ENCODE results near the gene FCHSD1.

Gene FCHSD1

DNA sequence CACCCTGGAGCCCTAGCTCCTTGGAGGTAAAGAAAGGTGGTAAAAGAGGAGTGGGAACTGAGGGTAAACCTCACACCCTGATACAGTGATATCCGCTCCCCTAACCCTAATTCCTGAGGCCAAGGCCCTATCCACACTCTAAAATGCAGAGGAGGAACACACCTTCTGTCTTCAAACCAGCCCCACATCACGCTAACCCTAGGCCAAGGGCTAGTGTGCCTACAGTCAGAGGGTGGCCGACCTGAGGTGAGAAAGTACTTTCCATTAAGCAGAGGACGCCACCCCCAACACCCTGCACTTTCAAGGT is 15.2 kb downstream of the FCHSD1 start:
- Histone ChIP-seq H3K27me3 (ENCODE audit: control insufficient read depth in 1 of 2, insufficient read depth in 2 of 2, low read length in 2 of 2) (no peaks in the 10 kb centered on the region), H3K9me3 (ENCODE audit: control insufficient read depth in 1 of 2, low read length in 2 of 2) (no peaks in the 10 kb centered on the region), H3K27ac (ENCODE audit: low read depth, low read length) (no peak overlapping the region), H3K36me3 (ENCODE audit: control insufficient read depth in 1 of 2, insufficient read depth in 2 of 2, low read length in 2 of 2) (peaks cover 0 to 8% of the 10 kb centered on the region in 2 donors), H3K4me1 (ENCODE audit: control insufficient read depth in 1 of 2, insufficient read depth in 2 of 2, low read length in 2 of 2) (peaks cover 16 to 34% of the 10 kb centered on the region in 2 donors), H3K4me3 (ENCODE audit: low read depth in 1 of 2, low read length in 2 of 2) (peak overlapping the region; percentile 91 to 98), H3K9ac (ENCODE audit: low read depth in 1 of 2, low read length in 2 of 2) (peak overlapping the region; percentile 85 to 91)

DNA sequence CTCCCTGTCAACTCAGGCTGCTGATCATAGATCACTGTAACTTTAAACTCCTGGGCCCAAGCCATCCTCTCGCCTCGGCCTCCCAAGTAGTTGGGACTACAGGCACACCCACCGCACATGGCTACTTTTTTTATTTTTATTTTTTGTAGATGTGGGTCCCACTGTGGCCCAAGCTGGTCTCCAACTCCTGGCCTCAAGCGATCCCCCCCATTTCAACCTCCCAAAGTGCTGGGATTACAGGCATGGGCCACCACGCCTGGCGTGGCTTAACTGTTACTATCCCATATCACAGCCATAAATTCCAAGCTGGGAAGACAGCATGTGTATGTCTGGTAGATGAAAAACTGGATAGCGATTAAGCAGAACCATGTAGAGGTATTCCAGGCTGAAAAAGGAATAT is 15.6 kb downstream of the FCHSD1 start:
- Histone ChIP-seq H3K4me3 (ENCODE audit: low read depth in 1 of 2, low read length in 2 of 2) (peak overlapping the region; percentile 91 to 98), H3K27ac (ENCODE audit: low read depth, low read length) (no peak overlapping the region), H3K9ac (ENCODE audit: low read depth in 1 of 2, low read length in 2 of 2) (peak overlapping the region; percentile 85 to 91), H3K27me3 (ENCODE audit: control insufficient read depth in 1 of 2, insufficient read depth in 2 of 2, low read length in 2 of 2) (no peaks in the 10 kb centered on the region), H3K36me3 (ENCODE audit: control insufficient read depth in 1 of 2, insufficient read depth in 2 of 2, low read length in 2 of 2) (peaks cover 0 to 5% of the 10 kb centered on the region in 2 donors), H3K4me1 (ENCODE audit: control insufficient read depth in 1 of 2, insufficient read depth in 2 of 2, low read length in 2 of 2) (peaks cover 16 to 34% of the 10 kb centered on the region in 2 donors), H3K9me3 (ENCODE audit: control insufficient read depth in 1 of 2, low read length in 2 of 2) (no peaks in the 10 kb centered on the region)

DNA sequence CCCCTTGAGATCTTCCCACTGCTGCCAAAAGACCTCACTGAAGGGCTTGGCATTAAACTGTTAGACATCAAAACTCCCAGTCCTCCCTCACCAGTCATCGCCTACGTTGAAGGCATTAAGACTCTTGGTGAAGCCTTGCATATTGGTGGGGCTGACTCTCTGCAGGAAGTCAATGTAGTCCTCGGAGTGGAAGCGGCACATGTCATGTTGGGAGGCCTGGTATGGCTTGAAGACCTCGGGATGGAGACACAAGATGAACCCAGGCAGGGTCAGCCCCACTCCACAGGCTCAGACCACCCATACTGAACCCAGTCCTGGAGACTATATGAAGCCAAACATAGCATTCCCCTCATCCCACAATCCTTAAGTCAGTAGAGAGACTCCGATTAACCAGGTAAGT is 16.5 kb downstream of the FCHSD1 start:
- H3K27ac ChIP-seq (ENCODE audit: low read depth, low read length), result no peak overlapping the region
- peaks cover 16 to 34% of the 10 kb centered on the region in 2 donors for H3K4me1 ChIP-seq (ENCODE audit: control insufficient read depth in 1 of 2, insufficient read depth in 2 of 2, low read length in 2 of 2)
- H3K27me3 ChIP-seq (ENCODE audit: control insufficient read depth in 1 of 2, insufficient read depth in 2 of 2, low read length in 2 of 2), result no peaks in the 10 kb centered on the region
- H3K36me3 ChIP-seq (ENCODE audit: control insufficient read depth in 1 of 2, insufficient read depth in 2 of 2, low read length in 2 of 2), result peaks cover under 1 to 10% of the 10 kb centered on the region in 2 donors
- no peaks in the 10 kb centered on the region for H3K9me3 ChIP-seq (ENCODE audit: control insufficient read depth in 1 of 2, low read length in 2 of 2)
- H3K4me3 ChIP-seq (ENCODE audit: low read depth in 1 of 2, low read length in 2 of 2), result no peak overlapping the region
- no peak overlapping the region for H3K9ac ChIP-seq (ENCODE audit: low read depth in 1 of 2, low read length in 2 of 2)

DNA sequence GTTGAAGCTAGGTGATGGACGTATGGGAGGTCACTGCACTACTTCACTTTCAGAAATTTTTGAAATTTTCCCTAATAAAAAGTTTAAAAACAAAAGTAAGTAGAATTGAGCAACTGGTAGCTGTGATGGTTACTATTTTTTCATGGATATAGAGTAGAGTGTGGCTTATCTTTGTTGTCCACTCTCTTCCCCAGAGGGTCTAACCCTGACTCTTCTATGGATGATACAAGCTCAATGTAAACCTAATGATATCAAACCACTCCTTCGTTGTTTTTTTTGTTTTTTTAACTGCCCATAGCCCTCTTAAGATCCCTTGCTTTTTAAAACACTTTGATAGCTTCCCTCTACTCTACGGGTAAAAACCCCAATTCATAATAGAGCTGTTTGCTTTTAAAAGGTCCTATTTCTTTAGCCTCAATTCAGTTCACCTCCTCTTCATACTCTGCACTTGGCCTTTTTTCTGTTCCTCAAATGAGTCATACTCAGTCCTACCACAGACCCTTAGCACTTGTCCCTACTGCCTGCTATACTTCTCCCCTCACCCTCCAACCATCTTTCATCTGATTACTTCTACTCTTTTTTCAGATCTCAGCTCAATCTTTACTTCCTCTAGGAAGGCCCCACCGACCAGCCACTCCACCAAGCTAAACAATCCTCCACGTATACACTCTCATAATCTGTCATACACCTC is 17.2 kb downstream of the FCHSD1 start:
- H3K36me3 ChIP-seq (ENCODE audit: control insufficient read depth in 1 of 2, insufficient read depth in 2 of 2, low read length in 2 of 2), result peaks cover 7 to 17% of the 10 kb centered on the region in 2 donors
- H3K4me1 ChIP-seq (ENCODE audit: control insufficient read depth in 1 of 2, insufficient read depth in 2 of 2, low read length in 2 of 2), result peaks cover 16 to 34% of the 10 kb centered on the region in 2 donors
- H3K9ac ChIP-seq (ENCODE audit: low read depth in 1 of 2, low read length in 2 of 2), result no peak overlapping the region
- no peaks in the 10 kb centered on the region for H3K9me3 ChIP-seq (ENCODE audit: control insufficient read depth in 1 of 2, low read length in 2 of 2)
- no peak overlapping the region for H3K4me3 ChIP-seq (ENCODE audit: low read depth in 1 of 2, low read length in 2 of 2)
- no peak overlapping the region for H3K27ac ChIP-seq (ENCODE audit: low read depth, low read length)
- H3K27me3 ChIP-seq (ENCODE audit: control insufficient read depth in 1 of 2, insufficient read depth in 2 of 2, low read length in 2 of 2), result no peaks in the 10 kb centered on the region

DNA sequence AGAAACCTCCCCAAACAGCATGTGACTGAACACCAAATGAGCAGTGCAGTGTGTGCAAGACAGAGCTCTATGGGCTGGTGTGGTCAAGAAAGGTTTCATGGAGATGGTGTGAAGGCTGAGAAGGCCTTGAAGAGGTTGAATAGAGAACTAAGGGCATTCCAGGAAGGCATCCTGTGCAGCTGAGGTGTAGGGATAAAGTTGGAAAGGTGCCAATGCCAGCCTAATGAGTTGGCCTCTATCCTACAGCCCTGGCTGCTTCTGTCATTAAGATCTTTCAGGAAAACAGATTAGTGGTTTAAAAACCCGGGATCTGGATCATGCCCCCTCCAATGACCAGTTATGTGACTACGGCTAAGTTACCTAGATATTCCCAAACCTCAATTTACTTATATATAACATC is 18.6 kb downstream of the FCHSD1 start:
- Histone ChIP-seq H3K4me1 (ENCODE audit: control insufficient read depth in 1 of 2, insufficient read depth in 2 of 2, low read length in 2 of 2) (peaks cover 16 to 26% of the 10 kb centered on the region in 2 donors), H3K27me3 (ENCODE audit: control insufficient read depth in 1 of 2, insufficient read depth in 2 of 2, low read length in 2 of 2) (no peaks in the 10 kb centered on the region)

DNA sequence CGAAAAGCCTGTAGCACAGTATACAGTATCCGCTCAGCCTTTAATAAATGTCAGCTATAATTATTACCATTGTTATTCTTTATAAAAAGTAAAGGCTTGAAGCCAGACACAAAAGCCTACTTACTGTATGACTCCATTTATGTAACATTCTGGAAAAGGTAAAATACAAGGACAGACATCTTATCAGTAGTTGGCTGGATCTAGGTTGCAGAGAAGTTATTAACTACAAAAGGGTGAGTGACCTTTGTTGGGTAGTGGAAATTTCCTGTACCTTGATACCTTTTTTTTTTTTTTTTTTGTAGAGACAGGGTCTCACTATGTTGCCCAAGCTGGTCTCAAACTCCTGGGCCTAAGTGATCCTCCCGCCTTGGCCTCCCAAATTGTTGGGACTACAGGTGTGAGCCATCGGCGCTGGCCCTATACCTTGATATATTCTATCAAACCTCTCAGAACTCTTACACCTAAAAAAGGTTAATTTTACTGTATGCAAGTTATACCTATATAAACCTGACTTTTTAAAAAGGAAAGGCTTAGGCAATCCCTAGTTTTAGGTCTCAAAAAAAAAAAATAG is 20.6 kb downstream of the FCHSD1 start:
- Histone ChIP-seq H3K36me3 (ENCODE audit: control insufficient read depth in 1 of 2, insufficient read depth in 2 of 2, low read length in 2 of 2) (peaks cover 24 to 45% of the 10 kb centered on the region in 2 donors), H3K4me3 (ENCODE audit: low read depth in 1 of 2, low read length in 2 of 2) (no peak overlapping the region), H3K27me3 (ENCODE audit: control insufficient read depth in 1 of 2, insufficient read depth in 2 of 2, low read length in 2 of 2) (no peaks in the 10 kb centered on the region), H3K9ac (ENCODE audit: low read depth in 1 of 2, low read length in 2 of 2) (no peak overlapping the region), H3K4me1 (ENCODE audit: control insufficient read depth in 1 of 2, insufficient read depth in 2 of 2, low read length in 2 of 2) (peaks cover 11 to 12% of the 10 kb centered on the region in 2 donors), H3K9me3 (ENCODE audit: control insufficient read depth in 1 of 2, low read length in 2 of 2) (no peaks in the 10 kb centered on the region), H3K27ac (ENCODE audit: low read depth, low read length) (no peak overlapping the region)

More for the DNA sequence above, 18.6 kb downstream of the FCHSD1 start:
- Histone ChIP-seq H3K9ac (ENCODE audit: low read depth in 1 of 2, low read length in 2 of 2) (no peak overlapping the region), H3K36me3 (ENCODE audit: control insufficient read depth in 1 of 2, insufficient read depth in 2 of 2, low read length in 2 of 2) (peaks cover 21 to 31% of the 10 kb centered on the region in 2 donors), H3K27ac (ENCODE audit: low read depth, low read length) (no peak overlapping the region), H3K4me3 (ENCODE audit: low read depth in 1 of 2, low read length in 2 of 2) (no peak overlapping the region), H3K9me3 (ENCODE audit: control insufficient read depth in 1 of 2, low read length in 2 of 2) (no peaks in the 10 kb centered on the region)

DNA sequence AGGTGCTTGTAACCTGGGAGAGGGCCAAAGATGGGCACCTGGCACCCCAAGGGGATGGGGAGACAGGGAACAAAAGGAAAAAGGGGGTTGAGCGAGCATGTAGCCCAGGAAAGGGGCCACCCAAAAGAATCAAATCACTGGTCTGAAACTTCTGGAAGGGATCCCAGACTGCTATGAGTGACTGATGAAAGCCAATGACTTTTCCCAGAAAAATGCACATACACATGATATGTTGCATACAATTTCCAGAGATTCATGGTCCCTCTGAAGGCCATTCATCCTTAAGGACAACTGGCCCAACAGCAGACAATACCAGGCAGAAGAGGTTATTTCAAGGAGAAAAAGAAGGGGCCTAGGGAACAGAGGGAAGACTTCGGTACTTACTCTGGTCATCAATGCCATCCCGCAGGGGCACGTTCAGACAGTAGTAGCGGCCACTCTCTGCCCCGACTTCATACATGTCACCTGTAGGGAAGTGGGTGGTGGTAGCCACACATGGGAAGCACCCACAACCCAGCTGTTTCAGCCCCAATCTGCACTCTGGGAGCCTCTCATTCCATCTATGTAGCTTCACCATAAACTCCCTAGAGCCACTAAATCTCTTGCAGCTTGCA is 22.9 kb downstream of the FCHSD1 start:
- Histone ChIP-seq H3K36me3 (ENCODE audit: control insufficient read depth in 1 of 2, insufficient read depth in 2 of 2, low read length in 2 of 2) (peaks cover 34 to 67% of the 10 kb centered on the region in 2 donors), H3K9ac (ENCODE audit: low read depth in 1 of 2, low read length in 2 of 2) (no peak overlapping the region), H3K9me3 (ENCODE audit: control insufficient read depth in 1 of 2, low read length in 2 of 2) (no peaks in the 10 kb centered on the region), H3K4me1 (ENCODE audit: control insufficient read depth in 1 of 2, insufficient read depth in 2 of 2, low read length in 2 of 2) (no peaks in the 10 kb centered on the region), H3K4me3 (ENCODE audit: low read depth in 1 of 2, low read length in 2 of 2) (no peak overlapping the region), H3K27me3 (ENCODE audit: control insufficient read depth in 1 of 2, insufficient read depth in 2 of 2, low read length in 2 of 2) (no peaks in the 10 kb centered on the region), H3K27ac (ENCODE audit: low read depth, low read length) (no peak overlapping the region)

DNA sequence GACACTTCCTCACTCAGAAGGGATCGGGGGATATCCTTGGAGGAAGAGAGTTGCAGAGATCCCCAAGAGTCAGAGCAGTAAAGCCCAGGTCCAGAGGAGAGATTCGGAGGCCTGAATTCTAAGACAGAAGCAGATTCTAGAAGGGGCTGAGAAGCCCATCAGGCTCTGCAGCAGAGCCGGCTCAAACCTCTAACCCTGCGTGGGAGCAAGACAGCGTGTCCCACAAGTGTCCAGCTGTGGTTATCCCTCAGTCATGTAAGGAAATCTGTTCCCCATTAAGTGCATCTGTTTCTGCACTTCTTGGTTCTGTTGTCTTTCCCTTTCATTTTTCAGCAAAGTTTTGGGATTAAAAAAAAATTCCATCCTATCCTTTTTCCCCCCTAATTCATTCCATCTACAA is 27.6 kb downstream of the FCHSD1 start:
- Histone ChIP-seq H3K9ac (ENCODE audit: low read depth in 1 of 2, low read length in 2 of 2) (no peak overlapping the region), H3K27me3 (ENCODE audit: control insufficient read depth in 1 of 2, insufficient read depth in 2 of 2, low read length in 2 of 2) (no peaks in the 10 kb centered on the region), H3K4me1 (ENCODE audit: control insufficient read depth in 1 of 2, insufficient read depth in 2 of 2, low read length in 2 of 2) (peaks cover 10% of the 10 kb centered on the region in 2 donors), H3K4me3 (ENCODE audit: low read depth in 1 of 2, low read length in 2 of 2) (no peak overlapping the region), H3K27ac (ENCODE audit: low read depth, low read length) (no peak overlapping the region), H3K9me3 (ENCODE audit: control insufficient read depth in 1 of 2, low read length in 2 of 2) (no peaks in the 10 kb centered on the region), H3K36me3 (ENCODE audit: control insufficient read depth in 1 of 2, insufficient read depth in 2 of 2, low read length in 2 of 2) (peaks cover 28 to 73% of the 10 kb centered on the region in 2 donors)

DNA sequence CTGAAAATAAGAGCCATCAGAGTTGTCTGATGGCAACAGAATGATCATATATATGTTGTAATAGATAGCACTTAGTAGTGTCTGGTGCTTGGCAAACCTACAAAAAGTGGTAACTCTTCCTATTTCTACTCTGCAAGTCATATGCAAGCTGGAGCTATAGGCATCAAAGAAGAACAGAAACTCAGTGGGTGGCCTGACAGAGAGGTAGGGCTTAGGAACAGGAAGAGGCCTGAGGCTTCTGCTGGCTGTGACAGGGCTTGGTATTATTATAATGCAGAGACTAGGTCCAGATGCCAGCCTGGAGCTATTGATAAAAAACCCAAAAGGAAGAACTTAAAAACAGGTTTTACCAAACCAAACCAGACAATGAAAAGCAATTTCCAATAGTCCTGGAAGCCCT is 28.0 kb downstream of the FCHSD1 start:
- H3K27ac ChIP-seq (ENCODE audit: low read depth, low read length), result no peak overlapping the region
- no peaks in the 10 kb centered on the region for H3K27me3 ChIP-seq (ENCODE audit: control insufficient read depth in 1 of 2, insufficient read depth in 2 of 2, low read length in 2 of 2)
- peaks cover 24 to 69% of the 10 kb centered on the region in 2 donors for H3K36me3 ChIP-seq (ENCODE audit: control insufficient read depth in 1 of 2, insufficient read depth in 2 of 2, low read length in 2 of 2)
- no peak overlapping the region for H3K9ac ChIP-seq (ENCODE audit: low read depth in 1 of 2, low read length in 2 of 2)
- no peaks in the 10 kb centered on the region for H3K9me3 ChIP-seq (ENCODE audit: control insufficient read depth in 1 of 2, low read length in 2 of 2)
- H3K4me3 ChIP-seq (ENCODE audit: low read depth in 1 of 2, low read length in 2 of 2), result no peak overlapping the region
- peaks cover 10% of the 10 kb centered on the region in 2 donors for H3K4me1 ChIP-seq (ENCODE audit: control insufficient read depth in 1 of 2, insufficient read depth in 2 of 2, low read length in 2 of 2)

DNA sequence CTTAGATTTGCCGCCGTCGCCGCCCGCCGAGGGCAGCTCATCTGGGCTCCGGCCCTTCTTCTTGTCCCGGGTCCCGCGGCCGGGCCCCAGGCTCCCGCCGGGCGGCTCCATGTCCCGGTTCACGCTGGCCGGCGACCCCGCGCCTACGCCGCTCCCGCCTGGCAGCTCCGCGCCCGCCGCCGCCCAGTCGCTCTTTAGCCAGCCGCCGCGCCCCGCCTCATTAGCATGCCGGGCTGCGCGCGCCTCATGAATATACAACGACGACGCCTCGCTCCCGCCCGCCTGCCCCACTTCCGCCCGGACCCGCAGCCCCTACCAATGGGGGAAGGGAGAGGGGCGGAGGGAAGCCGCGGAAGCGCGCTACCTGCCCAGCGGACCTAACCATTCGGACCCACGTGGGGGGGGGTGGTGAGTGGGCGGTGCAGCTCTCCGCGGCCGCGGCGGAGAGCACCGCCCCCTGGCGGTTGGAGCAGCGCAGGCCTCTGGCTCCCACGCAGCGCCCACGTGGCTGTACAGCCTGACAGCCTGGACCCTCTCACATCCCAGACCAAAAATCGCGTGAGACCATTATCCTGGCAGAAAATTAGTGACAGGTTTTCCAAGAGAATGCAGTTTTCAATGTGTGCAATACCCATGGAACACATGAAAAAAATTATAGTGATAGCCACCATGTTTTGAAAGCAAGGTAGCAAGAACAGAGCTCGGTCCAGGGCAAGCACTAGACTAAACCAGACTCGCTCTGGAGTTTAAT is 32.2 kb downstream of the FCHSD1 start, which contains the start of gene DIAPH1:
TSS of gene DIAPH1 (minus strand) at position 197 of the 751 bp plus-strand sequence. CDS start at position 111, 86 bp downstream.
- Histone ChIP-seq H3K36me3 (ENCODE audit: control insufficient read depth in 1 of 2, insufficient read depth in 2 of 2, low read length in 2 of 2) (peaks cover 5 to 38% of the 10 kb centered on the region in 2 donors), H3K27ac (ENCODE audit: low read depth, low read length) (peak within 1 kb of the TSS; percentile 87), H3K4me1 (ENCODE audit: control insufficient read depth in 1 of 2, insufficient read depth in 2 of 2, low read length in 2 of 2) (peaks cover 27 to 32% of the 10 kb centered on the region in 2 donors), H3K27me3 (ENCODE audit: control insufficient read depth in 1 of 2, insufficient read depth in 2 of 2, low read length in 2 of 2) (no peaks in the 10 kb centered on the region), H3K9me3 (ENCODE audit: control insufficient read depth in 1 of 2, low read length in 2 of 2) (no peaks in the 10 kb centered on the region), H3K4me3 (ENCODE audit: low read depth in 1 of 2, low read length in 2 of 2) (peak within 1 kb of the TSS; percentile 77 to 78), H3K9ac (ENCODE audit: low read depth in 1 of 2, low read length in 2 of 2) (peak within 1 kb of the TSS; percentile 76 to 84)
